Measurements from ENCODE around the gene PHLDB2.

The PHLDB2 gene

DNA sequence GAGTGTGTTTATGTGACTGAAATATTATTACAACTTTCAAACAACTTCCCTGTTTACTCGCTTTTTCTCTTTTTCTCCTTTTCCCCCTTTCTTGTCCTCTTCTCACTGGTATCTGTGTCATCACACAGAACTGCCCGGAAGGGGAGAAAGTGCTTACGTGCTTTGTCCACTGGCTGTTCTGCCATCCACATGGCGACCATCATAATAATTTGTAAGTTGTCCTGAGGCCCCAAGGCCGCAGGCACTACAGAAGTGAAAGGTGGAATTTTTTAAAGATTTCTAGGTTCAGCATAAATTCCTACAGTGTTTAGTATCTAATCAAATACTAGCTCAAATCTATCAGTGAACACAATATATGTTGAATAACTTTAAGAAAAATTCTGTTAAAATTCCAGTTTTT is 93.0 kb downstream of the PHLDB2 start:
- TF ChIP-seq, protein P1, sequence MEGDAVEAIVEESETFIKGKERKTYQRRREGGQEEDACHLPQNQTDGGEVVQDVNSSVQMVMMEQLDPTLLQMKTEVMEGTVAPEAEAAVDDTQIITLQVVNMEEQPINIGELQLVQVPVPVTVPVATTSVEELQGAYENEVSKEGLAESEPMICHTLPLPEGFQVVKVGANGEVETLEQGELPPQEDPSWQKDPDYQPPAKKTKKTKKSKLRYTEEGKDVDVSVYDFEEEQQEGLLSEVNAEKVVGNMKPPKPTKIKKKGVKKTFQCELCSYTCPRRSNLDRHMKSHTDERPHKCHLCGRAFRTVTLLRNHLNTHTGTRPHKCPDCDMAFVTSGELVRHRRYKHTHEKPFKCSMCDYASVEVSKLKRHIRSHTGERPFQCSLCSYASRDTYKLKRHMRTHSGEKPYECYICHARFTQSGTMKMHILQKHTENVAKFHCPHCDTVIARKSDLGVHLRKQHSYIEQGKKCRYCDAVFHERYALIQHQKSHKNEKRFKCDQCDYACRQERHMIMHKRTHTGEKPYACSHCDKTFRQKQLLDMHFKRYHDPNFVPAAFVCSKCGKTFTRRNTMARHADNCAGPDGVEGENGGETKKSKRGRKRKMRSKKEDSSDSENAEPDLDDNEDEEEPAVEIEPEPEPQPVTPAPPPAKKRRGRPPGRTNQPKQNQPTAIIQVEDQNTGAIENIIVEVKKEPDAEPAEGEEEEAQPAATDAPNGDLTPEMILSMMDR (conservative IDR thresholded peaks at IDR 0.05; ENCODE audit: low read depth) = no peak
- no peak overlapping the region for H3K27ac ChIP-seq
- no peak for DNase-seq (ENCODE audit: low spot score)
- ChIA-PET CTCF (no interaction called here), POLR2A (ENCODE audit: low non-redundant PET) (no interaction called here)

DNA sequence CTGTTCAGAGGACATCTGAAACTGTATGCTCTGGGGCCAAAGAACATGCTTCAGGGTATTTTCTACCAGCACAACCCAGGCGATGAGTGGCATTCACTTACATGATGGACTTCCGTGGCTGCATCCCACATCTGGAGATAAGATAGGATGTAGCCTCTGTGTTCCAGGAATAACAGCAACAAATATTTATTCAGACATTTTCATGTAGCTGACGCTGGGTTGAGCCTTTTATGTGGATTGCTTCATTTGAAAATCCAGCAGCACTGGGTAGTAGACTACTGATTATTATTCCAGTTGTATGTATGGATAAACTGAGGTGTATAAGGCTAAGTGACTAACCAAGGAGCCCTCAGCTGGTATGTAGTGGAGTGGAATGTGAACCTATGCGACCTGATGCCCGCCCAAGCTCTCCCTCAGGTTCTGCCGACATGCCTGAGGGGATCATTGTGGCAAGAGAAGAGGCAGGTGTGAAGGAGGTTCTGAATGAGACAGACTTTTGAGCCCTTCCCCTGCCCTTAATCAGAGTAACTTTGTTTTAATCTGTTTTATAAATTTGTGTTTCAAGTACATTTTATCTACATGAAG is 93.9 kb downstream of the PHLDB2 start:
- no peak overlapping the region for H3K27ac ChIP-seq
- ChIA-PET CTCF (no interaction called here), POLR2A (ENCODE audit: low non-redundant PET) (no interaction called here)
- no peak for DNase-seq (ENCODE audit: low spot score)
- TF ChIP-seq, protein P1 (conservative IDR thresholded peaks at IDR 0.05; ENCODE audit: low read depth) = no peak

DNA sequence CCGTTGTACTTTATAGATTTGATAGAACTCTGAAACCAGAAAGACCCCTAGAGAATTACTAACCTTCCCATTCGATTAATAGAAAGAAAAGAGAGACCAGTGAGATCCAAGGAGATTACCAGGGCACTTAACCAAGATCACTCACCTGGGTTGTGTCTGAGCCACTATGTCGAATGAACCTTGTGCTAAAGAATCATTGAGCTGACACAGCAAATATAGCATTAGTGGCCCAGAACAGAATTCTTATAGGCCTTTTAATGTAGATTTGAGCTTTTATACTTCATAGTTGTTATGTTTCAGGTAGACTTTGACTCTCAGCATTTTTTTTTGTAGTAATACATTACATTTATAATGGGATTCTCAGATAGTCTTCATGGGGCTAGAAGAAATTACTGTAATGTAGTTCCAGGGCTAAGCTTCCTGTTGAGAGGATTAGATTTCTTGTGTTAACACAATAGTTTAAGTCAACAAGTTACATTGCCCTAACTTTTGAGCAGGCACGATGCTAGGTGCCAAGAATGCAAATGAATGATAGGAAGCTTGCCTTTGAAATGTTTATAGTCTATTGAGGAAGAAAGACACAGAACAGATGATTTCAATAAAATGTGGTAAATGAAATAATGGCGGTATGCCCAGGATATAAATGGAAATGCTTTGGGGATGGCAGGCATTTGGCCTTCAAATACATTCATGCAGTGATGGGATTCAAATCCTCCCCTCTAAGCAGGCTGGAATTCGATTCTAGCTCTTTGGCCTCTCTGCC is 95.3 kb downstream of the PHLDB2 start:
- H3K27ac ChIP-seq = no peak overlapping the region
- TF ChIP-seq, protein P1 (conservative IDR thresholded peaks at IDR 0.05; ENCODE audit: low read depth) = no peak
- no peak for DNase-seq (ENCODE audit: low spot score)
- ChIA-PET CTCF (no interaction called here), POLR2A (ENCODE audit: low non-redundant PET) (no interaction called here)

DNA sequence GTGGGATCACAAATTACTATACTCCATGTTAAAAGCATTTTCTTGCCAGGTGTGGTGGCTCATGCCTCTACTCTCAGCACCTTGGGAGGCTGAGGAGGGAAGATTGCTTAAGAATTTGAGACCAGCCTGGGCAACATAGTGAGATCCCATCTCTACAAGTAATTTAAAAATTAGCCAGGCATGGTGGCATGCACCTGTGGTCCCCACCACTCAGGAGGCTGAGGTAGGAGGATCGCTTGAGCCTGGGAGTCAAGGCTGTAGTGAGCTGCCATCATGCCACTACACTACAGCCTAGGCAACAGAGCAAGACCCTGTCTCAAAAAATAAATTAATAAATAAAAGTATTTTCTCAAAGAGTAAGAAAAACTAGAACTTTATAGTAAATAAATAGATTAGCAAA is 96.8 kb downstream of the PHLDB2 start:
- TF ChIP-seq, protein P1 (conservative IDR thresholded peaks at IDR 0.05; ENCODE audit: low read depth) = no peak
- POLR2A ChIA-PET (ENCODE audit: low non-redundant PET) = no interaction called here
- CTCF ChIA-PET = no interaction called here
- no peak for DNase-seq (ENCODE audit: low spot score)
- H3K27ac ChIP-seq = no peak overlapping the region

DNA sequence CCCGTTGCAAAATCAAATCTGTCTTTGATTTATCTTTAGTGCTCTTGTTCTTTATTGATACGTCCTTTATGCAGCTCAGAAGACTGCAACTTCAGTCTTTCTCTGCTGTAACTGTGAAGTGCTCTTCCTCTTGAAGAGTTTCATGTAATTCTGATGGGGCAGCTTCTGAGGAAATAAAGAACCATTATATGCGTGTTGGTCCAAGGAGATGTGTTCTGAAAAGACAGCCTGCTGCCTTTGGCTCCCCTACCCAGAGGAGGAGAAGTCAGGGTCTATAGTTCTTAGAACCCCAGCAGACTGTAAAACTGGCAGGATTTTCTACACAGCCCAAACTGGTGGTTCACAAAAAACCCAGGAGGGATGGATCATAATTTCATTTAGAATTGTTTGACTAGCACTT is 97.4 kb downstream of the PHLDB2 start:
- no peak overlapping the region for H3K27ac ChIP-seq
- CTCF ChIA-PET = no interaction called here
- no peak for DNase-seq (ENCODE audit: low spot score)
- POLR2A ChIA-PET (ENCODE audit: low non-redundant PET) = no interaction called here
- TF ChIP-seq, protein P1 (conservative IDR thresholded peaks at IDR 0.05; ENCODE audit: low read depth) = no peak

DNA sequence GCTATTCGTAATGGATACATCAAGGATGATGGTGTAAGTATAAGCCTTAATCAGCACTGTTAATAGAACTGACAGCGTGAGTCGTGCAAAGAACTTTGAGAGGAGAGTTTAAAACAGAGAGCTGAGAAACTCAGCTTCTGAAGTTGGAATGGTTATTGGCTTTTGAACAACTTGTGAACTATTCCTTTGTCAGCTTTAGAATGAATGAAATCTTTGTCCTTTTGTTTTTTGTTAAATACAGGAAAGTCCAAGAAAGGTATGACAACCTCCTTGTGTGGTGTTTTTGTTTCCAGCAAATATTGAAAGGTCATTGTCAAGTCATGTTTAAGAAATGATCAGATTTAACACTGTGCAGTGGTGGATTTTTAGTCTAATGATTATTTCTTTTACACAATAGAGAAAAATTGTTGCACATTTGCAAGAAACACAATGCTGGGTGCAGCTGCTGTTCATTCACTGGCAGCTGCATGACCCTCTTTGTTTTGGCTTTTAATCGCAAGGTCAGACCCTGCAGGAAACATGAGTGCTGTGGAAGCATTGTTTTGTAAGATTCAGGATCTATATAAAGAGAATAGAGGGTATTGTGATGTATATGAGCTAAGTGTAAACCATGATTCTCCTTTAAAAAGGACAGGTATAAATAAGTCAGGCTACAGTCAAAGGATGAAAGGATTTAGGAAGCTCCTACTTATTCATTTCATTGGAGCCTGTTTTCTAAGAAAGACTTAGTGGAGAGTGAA is 98.1 kb downstream of the PHLDB2 start:
- no peak for DNase-seq (ENCODE audit: low spot score)
- H3K27ac ChIP-seq = no peak overlapping the region
- CTCF ChIA-PET = interaction anchor here (0.6 kb wide), 1 partner anchor 11 kb away, joined by 4 read pairs; no protein-coding TSS in a partner anchor
- POLR2A ChIA-PET (ENCODE audit: low non-redundant PET) = no interaction called here
- TF ChIP-seq, protein P1 (conservative IDR thresholded peaks at IDR 0.05; ENCODE audit: low read depth) = no peak

All from RWPE1 (cell line).